ENCODE results near the gene ENTPD5. TPM values are rescaled to one million over a fixed set of nuclear protein-coding genes. Genes with fewer than 3 reads are reported as not detected.

ENTPD5 gene
- total and polyA plus RNA-seq, 2 donors (not counting 1 experiment from before 2014, with no cell fraction given): 5.5 to 14.7 TPM

GRCh38 chr14:73945159-73945670, 73.9 kb downstream of the ENTPD5 start:
- H3K79me2 ChIP-seq (ENCODE audit: control insufficient read depth, insufficient read depth, low read length): peaks cover 3% of the 10 kb centered on the region
- H3K36me3 ChIP-seq (replicated peaks in 1 of 2; ENCODE audit: control extremely low read depth in 1 of 2, control insufficient read depth in 1 of 2, extremely low read depth in 1 of 2, insufficient read depth in 2 of 2, low read length in 1 of 2): peaks cover 2 to 18% of the 10 kb centered on the region in 2 experiments
- no peak overlapping the region for H3K4me3 ChIP-seq (ENCODE audit: control extremely low read depth in 1 of 5, extremely low read depth in 1 of 5, insufficient read depth in 1 of 5, low read depth in 2 of 5, low read length in 4 of 5)
- H3K4me1 ChIP-seq (ENCODE audit: control insufficient read depth in 2 of 2, insufficient read depth in 2 of 2, low read length in 2 of 2): peaks cover 6% of the 10 kb centered on the region in 2 donors
- no peak for DNase-seq
- H3K9me3 Mint-ChIP-seq (ENCODE audit: insufficient read depth): no peaks in the 10 kb centered on the region
- CTCF ChIA-PET: no interaction called here
- no peak overlapping the region for H2AFZ ChIP-seq (ENCODE audit: insufficient read depth, low read depth, low read length, poor library complexity, severe bottlenecking)
- no peaks in the 10 kb centered on the region for H4K20me1 ChIP-seq (ENCODE audit: control insufficient read depth, insufficient read depth, low read length, poor library complexity, severe bottlenecking)
- intact Hi-C loops (cut with micrococcal nuclease): no loop called here
- no peak overlapping the region for H3K4me2 ChIP-seq (replicated peaks; ENCODE audit: low read depth, low read length, poor library complexity, severe bottlenecking)
- H3K4me3 Mint-ChIP-seq: no peak overlapping the region
- no peak overlapping the region for H3K27ac Mint-ChIP-seq
- no peak for TF ChIP-seq CTCF (IDR thresholded peaks at IDR 0.05)
- TF ChIP-seq EZH2 (IDR thresholded peaks at IDR 0.05; ENCODE audit: borderline replicate concordance, insufficient read depth, low read depth, low read length, poor library complexity, severe bottlenecking): no peak
- 95% methylated on average over 3 of the region's 4 CpGs for WGBS (ENCODE audit: insufficient coverage)
- H3K27me3 ChIP-seq (replicated peaks in 1 of 4; ENCODE audit: control extremely low read depth in 1 of 4, control insufficient read depth in 3 of 4, insufficient read depth in 4 of 4, low read length in 3 of 4): no peaks in the 10 kb centered on the region
- peaks cover 7% of the 10 kb centered on the region for H3K4me1 Mint-ChIP-seq
- POLR2A ChIA-PET: interaction anchor here (0.6 to 0.7 kb wide), 2 partner anchors 101 to 945 kb away, joined by 3 to 5 read pairs; no protein-coding TSS in a partner anchor
- no peak for ATAC-seq (ENCODE audit: low read depth)
- no peaks in the 10 kb centered on the region for H3K27me3 Mint-ChIP-seq
- no peak overlapping the region for H3K27ac ChIP-seq (ENCODE audit: low read length in 2 of 2)
- no peaks in the 10 kb centered on the region for H3K9me3 ChIP-seq (ENCODE audit: control extremely low read depth in 1 of 3, control insufficient read depth in 2 of 3, insufficient read depth in 1 of 3, low read length in 2 of 3)
- H3K9ac ChIP-seq (ENCODE audit: low read length): no peak overlapping the region

GRCh38 chr14:73944432-73945158, 74.5 kb downstream of the ENTPD5 start:
- Histone ChIP-seq H3K79me2 (ENCODE audit: control insufficient read depth, insufficient read depth, low read length) (peaks cover 3% of the 10 kb centered on the region), H2AFZ (ENCODE audit: insufficient read depth, low read depth, low read length, poor library complexity, severe bottlenecking) (no peak overlapping the region), H4K20me1 (ENCODE audit: control insufficient read depth, insufficient read depth, low read length, poor library complexity, severe bottlenecking) (no peaks in the 10 kb centered on the region), H3K27ac (ENCODE audit: low read length in 2 of 2) (no peak overlapping the region), H3K4me3 (ENCODE audit: control extremely low read depth in 1 of 5, extremely low read depth in 1 of 5, insufficient read depth in 1 of 5, low read depth in 2 of 5, low read length in 4 of 5) (no peak overlapping the region), H3K4me2 (replicated peaks; ENCODE audit: low read depth, low read length, poor library complexity, severe bottlenecking) (no peak overlapping the region), H3K27me3 (replicated peaks in 1 of 4; ENCODE audit: control extremely low read depth in 1 of 4, control insufficient read depth in 3 of 4, insufficient read depth in 4 of 4, low read length in 3 of 4) (no peaks in the 10 kb centered on the region), H3K36me3 (replicated peaks in 1 of 2; ENCODE audit: control extremely low read depth in 1 of 2, control insufficient read depth in 1 of 2, extremely low read depth in 1 of 2, insufficient read depth in 2 of 2, low read length in 1 of 2) (peaks cover 2 to 18% of the 10 kb centered on the region in 2 experiments), H3K4me1 (ENCODE audit: control insufficient read depth in 2 of 2, insufficient read depth in 2 of 2, low read length in 2 of 2) (peaks cover 6% of the 10 kb centered on the region in 2 donors), H3K9me3 (ENCODE audit: control extremely low read depth in 1 of 3, control insufficient read depth in 2 of 3, insufficient read depth in 1 of 3, low read length in 2 of 3) (no peaks in the 10 kb centered on the region), H3K9ac (ENCODE audit: low read length) (no peak overlapping the region)
- no peak for ATAC-seq (ENCODE audit: low read depth)
- no peaks in the 10 kb centered on the region for H3K9me3 Mint-ChIP-seq (ENCODE audit: insufficient read depth)
- no peaks in the 10 kb centered on the region for H3K27me3 Mint-ChIP-seq
- no peak for DNase-seq
- intact Hi-C loops (cut with micrococcal nuclease): no loop called here
- H3K4me3 Mint-ChIP-seq: no peak overlapping the region
- WGBS (ENCODE audit: insufficient coverage): 96% methylated on average over 16 of the region's 17 CpGs
- no peak overlapping the region for H3K27ac Mint-ChIP-seq
- TF ChIP-seq CTCF (IDR thresholded peaks at IDR 0.05) (no peak), EZH2 (IDR thresholded peaks at IDR 0.05; ENCODE audit: borderline replicate concordance, insufficient read depth, low read depth, low read length, poor library complexity, severe bottlenecking) (no peak)
- CTCF ChIA-PET: no interaction called here
- POLR2A ChIA-PET: no interaction called here
- peaks cover under 1% of the 10 kb centered on the region for H3K4me1 Mint-ChIP-seq

Data from B cell (primary cell).